ENCODE results near the gene USP12.

USP12 gene

DNA sequence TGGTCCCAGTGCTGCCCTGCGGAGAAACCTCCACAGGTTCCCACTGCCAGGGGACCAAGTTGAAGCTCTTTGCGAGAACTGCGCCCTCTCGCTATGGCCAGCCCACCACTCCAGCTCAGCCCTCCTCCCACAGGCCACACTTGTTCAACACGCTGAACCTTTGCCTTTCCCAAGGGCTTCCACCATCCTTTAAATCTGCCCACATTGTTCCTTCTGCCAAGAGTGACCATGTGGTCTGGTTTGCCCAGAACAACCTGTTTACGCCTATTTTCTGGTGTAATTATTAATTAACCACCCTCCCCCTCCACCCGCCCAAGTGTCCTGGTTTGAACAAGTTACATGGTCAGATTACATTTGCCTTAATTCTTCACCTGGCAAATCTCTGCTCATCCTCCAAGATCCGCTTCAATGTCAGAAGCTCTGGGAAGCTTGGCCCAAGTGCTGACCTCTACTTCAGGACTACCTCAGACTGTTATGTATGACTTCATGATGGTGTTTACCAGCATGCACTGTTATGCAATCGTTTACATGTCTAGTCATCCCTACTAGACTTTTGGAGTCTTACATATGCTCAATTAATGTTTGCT, 12.0 kb upstream of the USP12 start:
- DNase-seq, result no peak

DNA sequence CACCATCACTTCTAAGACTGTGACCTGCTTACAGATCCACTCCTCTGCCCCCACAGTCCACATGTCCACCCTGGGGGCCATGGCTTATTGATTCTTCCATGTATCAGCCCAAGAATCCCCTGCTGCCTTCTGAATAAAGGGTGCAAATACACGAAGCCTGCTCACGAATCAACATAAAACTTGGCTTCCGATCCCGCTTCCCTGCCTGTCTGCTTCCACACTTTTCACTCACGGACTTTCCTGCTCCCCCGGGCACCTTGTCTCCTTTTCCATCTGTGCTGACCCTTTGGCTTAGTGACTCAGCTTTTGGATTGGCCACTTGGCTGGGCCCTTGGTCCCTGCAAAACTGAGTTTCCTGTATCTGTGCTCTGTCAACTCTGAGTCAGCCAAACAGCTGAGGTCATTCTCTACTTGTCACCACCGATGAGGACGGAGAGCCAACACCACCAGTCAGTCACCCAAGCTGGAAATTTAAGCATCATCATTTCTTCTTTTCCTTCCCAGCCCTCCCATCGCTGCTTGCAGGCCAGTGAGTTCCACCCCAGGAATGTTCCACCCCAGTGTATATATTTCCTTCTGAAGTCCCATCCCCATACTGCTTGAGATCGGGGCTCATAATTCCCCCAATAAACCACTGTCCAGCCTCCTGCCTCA, 11.4 kb upstream of the USP12 start:
- peak in 1 of 56 donors; percentile 12 for DNase-seq

DNA sequence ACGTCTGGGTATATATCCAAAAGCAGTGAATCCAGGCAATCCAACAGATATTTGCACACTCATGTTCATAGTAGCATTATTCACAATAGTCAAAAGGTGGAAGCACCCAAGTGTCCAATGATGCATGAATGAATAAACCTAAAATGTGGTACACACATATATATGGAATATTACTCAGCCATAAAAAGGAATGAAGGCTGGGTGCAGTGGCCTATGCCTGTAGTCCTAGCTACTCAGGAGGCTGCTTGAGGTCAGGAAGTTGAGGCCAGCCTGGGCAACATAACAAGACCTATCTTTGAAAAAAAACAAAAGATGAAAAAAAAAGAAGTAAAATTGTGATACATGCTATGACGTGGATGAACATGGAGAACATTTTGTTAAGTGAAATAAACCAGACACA, 10.4 kb upstream of the USP12 start:
- no peak for DNase-seq

DNA sequence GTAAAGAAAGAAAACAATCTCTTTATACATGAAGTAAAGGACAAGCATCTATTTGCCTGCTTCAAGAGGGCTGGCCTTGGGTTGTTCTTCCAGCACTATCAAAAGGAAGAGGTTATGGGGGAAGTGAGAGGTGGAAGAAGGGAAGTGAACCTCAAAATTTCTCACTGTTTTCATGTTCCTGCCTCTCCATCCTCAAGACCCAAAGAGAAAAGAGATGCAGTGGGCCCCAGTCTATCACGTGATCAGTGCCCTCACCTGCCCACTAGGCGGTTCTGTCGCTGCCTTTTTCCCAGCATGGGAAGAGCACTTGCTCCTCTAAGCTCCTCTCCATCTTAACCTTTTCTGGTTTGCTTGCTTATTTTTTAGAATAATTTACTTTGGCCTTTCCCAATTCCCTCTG, 6.2 kb upstream of the USP12 start:
- no peak for DNase-seq

DNA sequence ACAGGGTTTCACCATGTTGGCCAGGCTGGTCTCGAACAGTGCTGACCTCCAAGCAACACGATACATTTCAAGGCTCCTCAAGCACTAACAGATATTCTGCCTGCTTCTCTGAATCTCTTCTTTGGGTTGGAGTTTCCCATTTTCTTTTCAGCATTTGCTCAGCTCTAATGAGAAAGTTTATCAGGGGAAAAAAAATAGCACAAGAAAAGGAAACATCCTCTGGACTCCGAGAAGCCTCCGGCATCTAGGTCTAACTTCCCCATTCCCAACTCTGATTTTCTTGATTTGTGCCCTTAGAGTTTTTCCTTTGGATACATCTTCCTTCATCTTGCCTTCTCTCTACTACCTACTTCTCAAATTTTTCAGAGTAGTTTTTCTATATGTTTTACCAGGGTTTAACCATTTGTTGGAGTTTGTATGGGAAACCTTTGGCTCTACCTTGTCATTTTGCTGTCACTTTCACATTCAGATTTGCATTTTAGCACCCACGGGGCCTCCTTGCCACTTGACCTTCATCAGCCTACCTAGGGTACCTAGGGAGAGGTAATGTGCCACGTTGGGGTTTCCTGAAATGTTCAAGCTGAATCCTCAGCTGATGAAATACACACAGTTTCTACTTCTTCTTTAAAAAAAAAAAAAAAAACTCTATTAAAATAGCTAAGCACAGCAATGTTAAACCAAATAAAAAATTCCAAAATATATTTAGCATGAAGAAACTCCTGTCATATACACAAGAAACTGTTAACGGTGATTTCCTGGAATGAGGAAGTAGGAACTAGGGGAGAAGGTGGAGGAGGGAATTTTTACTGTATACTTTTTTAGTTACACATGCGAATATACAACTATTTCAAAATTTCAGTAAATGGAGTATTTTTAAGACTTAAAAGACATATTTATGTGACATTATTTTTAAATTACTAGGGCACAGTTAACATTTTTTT, 5.1 kb upstream of the USP12 start:
- DNase-seq, result no peak

DNA sequence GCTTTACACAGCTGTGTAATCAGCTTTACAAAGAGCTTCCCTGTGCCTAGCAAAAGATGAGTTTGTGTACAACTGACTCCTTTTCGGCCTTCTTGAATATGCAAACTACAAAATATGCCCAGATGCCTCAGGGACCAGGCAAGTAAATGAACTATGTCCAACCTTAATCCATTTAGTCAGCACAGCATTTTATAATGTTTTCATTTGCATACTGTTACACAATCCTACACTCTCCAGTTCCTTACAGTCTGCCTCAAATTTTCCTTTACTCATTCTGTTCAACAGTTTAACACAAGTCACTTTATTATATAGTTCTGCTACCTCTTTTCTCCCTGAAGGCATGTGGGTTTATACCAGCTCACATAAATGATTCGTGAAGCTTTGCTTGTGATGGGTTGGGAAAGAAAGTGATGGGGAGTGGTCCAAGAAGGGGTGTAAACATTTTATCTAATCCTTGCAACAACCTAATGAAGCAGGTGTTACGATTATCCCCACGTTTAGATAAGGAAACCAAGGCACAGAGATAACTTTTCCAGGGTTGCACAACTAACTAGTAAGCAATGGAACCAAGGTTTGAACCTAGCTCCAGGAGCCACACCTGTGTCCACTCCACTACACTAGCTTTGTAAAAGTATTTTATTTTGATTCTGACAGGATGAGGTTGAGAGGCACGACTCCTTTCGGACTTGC, 3.3 kb upstream of the USP12 start:
- DNase-seq, result no peak

DNA sequence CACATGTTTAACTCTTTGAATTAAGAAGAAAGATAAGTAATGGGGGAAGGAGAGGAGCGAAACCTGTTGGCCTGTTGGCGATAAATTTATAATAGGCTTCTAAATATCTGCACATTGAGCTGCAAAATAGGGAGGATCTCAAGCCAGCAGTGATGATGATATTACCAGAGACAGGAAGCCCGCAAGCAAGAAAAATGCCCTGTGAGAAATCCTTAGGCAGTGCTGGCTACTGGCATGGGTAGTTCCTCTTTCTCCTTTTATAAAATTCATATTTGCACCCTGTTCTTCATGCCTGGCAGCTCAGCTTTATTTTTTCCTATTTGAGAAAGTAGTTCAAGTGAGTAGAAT, 858 bp upstream of the USP12 start:
- DNase-seq, result peak in 1 of 56 donors; percentile 37

DNA sequence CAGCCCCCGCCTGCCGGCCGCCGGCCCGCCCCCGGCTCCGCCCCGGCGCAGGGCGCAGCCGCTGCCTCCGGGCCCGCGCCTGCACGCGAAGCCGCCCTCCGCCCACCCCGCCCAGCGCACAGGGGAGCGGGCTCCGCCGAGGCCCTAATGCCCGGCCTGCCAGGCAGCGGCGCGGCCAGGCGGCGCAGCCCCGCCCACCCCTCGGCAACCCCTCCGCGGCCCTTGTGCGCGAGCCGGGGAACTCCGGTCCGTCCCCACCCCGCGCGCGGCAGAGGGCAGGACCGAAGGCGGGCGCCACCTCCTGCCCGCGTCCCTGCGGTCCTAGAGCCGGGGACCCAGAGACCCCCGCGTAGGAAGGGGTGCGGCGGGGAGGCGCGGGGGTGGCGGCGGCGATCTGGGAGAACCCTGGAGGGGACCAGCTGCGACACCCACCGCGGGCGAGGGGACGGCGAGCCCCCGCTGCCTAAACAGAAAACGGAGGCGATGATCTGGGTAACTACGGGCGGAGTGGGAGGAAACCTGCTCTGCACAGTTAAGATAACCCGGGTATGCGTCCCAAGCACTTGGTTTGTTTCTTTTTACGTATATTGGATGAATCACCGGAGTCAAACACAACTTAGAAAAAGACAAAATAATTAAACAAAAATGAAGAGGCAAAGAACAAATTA, 350 bp upstream of the USP12 start:
- DNase-seq, result peak; percentile 37 to 92 (median 82)

DNA sequence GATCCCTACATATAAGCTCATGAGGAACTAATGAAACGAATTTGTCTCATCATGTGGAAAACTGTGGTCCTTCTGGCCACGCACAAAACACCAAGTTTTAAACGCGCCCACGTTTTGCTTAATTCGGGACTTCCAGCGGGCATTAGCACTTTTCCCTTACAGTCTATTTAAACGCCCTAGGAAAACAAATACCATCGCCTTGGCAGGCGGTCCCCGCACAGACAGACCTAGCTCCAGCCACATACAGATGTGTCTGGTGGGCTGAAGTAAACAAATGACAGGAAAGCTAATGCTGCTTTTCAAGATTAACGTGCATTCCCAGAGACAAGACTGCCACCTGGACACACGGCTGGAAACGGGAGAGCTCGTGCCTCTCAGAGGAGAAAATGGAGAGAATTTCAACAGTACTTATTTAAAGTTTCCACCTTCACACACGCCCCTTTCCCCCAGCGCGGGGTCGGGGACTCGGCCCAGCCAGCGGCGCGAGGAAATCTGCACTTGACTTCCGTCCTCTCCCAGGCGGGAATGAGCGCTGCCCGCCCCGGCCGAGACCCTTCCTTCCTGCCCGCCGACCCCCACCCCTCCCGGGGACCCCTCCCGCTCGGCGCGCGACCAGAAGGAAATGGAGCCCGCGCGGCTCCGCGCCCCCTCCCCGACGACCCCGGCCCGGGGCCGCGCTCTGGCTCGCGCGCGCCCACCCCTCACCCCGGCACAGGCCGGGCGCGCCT, 931 bp downstream of the USP12 start:
- peak in 28 of 56 donors; percentile 5 to 50 (median 26) for DNase-seq

DNA sequence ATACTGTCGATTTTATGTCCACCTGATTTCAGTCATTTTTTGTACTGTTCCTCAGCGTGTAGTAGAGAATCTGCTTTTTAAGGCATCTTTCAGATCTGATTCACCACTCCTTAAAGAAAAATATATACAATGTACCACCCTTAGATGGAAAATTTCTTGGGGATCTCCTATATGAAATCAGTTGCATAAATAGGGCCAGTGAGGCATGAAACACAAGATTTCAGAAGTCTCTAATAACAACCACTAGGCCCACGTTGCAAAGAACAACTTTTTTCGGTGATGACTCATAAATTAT, 1.4 kb downstream of the USP12 start:
- no peak for DNase-seq

DNA sequence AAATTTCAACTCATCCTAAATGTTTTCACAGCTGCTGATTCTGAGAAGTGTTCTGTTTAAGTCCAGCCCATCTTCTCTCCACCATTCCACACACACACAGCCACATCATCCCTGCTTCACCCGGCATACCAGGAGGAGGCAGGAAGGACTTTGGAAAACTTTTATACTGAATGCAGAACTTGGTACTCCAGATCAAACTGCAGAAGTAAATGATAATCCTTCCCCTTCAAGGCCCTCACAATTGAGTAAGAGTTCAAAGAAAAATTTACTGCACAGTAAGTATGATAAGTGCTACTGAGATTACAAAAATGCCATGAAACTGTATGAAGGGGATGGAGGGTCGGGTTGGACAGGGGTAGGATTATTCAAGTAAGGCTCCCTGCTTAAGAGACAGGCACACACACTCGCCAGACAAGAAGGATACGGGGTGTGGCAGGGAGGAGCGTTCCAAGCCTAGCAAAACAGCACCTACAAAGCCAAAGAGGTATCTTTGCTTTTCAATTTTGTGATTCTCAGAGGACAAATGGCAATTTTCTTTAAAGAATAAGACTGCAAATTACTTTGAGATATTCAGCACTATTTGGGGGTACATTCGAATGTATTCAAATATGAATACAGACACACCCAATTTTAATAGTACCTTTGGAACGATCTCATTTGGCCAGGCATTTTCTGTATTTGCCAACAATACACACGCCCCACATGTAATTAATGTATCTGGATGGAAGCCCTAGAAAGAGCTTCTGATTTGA, 2.5 kb downstream of the USP12 start:
- peak in 1 of 56 donors; percentile 4 for DNase-seq

DNA sequence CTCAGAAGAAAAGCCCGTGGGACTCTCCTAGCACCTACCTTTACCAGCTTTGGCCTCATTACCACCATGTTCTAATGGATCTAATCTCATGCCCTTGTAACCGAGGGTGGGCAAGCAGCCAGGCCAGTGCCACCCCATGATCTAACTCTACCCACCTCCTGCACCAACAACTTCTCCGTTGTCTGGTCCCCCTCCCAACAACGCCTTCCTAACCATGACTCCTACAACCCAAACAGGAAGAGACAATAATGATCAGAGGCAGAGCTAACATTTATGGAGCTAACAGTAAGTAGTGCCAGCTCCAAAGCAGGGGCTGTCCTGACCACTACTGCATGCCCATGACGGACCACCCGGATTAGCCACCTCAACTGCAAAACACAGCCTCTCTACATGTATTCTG, 3.5 kb downstream of the USP12 start:
- no peak for DNase-seq

DNA sequence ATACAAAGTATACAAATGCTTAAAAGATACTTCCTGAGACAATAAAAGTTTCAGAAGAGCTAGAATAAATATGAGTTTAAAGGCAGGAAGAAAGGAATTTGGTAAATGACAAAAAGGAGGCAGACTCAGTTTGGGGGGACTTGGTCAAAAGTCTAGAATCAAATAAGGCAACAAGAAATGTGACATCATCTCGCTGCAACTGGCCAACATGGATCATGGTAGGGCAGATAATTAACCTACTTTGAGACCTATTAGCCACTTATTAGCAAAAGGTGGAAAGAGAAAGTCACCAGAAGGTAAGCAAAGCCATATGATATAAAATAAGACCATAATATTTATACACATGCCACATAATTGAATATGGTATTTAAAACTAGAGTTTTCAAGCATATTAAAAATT, 5.3 kb downstream of the USP12 start:
- DNase-seq, result no peak

DNA sequence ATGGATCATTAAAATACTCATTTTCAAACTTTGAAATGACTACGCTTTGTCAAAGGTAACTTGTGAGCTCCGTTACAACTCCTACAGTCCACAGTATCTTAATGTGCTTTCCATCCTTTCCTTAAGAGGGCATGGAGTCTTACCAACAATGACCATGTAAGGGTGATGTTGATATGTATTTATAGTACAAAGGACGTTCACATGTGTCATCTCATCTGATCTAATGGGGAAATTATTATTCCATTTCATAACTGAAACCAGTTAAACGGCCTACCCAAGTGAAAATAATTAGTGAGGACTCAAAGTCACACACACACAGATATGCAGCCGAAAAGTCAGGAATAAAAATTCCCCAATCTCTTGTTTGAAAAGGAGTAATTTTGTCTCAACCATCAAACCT, 9.6 kb downstream of the USP12 start:
- DNase-seq, result no peak

DNA sequence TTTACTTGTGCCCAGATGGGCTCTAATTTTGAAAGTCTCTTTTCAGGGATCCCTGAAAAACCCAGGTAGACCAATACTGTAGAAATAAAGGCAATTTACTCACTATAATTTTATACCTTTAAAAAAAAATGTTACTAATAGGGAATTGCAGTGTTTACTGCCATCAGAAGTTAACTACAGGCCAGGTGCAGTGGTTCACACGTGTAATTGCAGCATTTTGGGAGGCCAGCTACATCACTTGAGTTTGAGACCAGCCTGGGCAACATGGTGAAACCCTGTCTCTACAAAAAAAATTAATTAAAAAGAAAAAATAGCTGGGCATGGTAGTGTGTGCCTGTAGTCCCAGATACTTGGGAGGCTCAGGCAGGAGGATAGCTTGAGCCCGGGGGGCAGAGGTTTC, 10.2 kb downstream of the USP12 start:
- DNase-seq, result no peak

DNA sequence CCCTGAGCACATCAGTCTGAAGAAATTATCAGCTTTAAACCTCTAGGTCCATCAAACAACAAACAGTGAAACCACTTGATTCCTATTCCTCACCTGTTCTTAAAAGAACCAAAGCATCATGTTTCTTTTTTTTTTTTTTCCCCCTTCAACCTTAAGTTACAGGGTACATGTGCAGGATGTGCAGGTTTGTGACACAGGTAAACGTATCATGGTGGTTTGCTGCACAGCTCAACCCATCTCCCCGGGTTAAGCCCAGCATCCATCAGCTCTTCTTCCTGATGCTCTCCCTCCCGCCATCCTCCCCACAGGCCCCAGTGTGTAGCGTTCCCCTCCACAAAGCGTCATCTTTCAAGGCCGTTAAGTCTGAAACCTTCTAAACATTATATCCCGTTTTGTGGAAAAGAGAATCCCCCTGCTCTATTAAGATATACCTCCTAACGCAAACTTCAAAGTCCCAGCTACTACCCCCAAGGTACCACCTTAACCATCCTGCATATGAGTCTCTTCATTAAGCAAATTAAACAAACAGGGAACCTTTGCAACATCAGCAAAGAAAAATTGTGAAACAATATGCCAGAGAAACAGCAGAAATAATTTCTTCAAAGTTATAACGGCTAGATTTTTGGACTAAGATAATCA, 10.8 kb downstream of the USP12 start:
- DNase-seq, result no peak

DNA sequence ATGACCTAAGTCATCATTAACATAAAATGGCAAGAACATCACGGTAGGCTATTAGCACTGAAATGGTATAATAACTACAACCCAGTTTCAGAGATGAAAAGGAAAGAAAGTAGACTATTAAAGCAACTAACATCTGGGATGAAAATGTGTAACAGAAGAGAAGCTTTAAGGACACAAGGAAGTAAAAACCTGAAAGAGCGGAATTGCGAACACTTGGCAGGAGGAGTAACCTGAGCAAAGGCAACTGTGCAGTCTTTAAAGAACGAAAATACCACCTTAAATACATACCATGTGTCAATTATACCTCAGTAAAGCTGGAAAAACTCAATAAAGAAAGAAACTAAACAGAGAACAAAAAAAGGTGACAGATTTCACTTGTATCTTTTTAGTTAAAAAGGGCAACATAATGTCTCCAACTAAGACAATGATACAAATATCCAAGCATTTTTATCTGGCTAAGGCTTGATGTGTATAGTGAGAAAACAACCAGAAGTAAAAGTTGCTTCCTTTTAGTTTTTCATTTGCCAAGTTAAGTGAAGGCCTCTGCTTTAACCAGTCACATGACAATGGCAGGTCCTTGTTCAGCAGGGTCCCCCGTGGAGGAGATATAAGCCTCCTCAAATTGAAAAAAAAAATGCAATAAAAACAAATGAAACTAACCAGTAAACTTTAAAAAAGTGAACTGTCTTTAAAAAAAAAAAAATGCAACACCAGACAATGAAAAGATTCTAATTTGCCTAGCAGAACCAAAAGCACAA, 11.6 kb downstream of the USP12 start:
- no peak for DNase-seq

DNA sequence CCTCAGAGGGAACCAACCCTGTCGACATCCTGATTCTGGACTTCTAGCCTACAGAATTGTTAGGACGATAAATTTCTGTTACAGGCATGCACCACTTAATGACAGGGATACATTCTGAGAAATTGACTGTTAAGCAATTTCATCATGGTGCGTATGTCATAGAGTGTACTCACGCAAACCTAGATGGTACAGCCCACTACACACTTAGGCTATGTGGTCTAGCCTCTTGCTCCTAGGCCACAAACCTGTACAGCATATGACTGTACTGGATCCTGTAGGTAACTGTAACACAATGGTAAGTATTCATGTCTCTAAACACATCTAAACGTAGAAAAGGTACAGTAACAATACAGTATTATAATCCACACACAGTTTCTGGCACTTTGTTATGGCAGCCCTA, 13.3 kb downstream of the USP12 start:
- DNase-seq, result no peak

Measured in nucleus accumbens (tissue), 56 donors.